H9 (cell line): ENCODE data around the gene CSF1R. TPM values are rescaled to one million over a fixed set of nuclear protein-coding genes. Genes with fewer than 3 reads are reported as not detected.

Source experiments
- DNase-seq: peaks from one replicate; pipeline ENCODE4 v3.0.0-alpha.2; 2017
- H2AFZ ChIP-seq: one replicate; pipeline ENCODE4 v1.6.1; 2013; ENCODE audit warnings: mild to moderate bottlenecking, low read length, control low read depth, moderate library complexity
- H2AK5ac ChIP-seq: 2 replicates; pipeline ENCODE4 v1.6.1; 2013; ENCODE audit warnings: low read length, control low read depth, mixed read lengths; ENCODE audit not compliant: insufficient read length
- H2BK120ac ChIP-seq: one replicate; pipeline ENCODE4 v1.6.1; 2013; ENCODE audit warnings: low read depth, mild to moderate bottlenecking, low read length, control low read depth, inconsistent platforms; ENCODE audit not compliant: poor library complexity, severe bottlenecking
- H2BK12ac ChIP-seq: 2 replicates; pipeline ENCODE4 v1.6.1; 2013; ENCODE audit warnings: low read length, control low read depth, mixed read lengths, low read depth; ENCODE audit not compliant: insufficient read length
- H2BK15ac ChIP-seq: 2 replicates; pipeline ENCODE4 v1.6.1; 2013; ENCODE audit warnings: low read depth, low read length, control low read depth
- H2BK20ac ChIP-seq: one replicate; pipeline ENCODE4 v1.6.1; 2013; ENCODE audit warnings: low read depth, mild to moderate bottlenecking, low read length, control low read depth, inconsistent platforms; ENCODE audit not compliant: poor library complexity, severe bottlenecking
- H2BK5ac ChIP-seq: 2 replicates; pipeline ENCODE4 v1.6.1; 2013; ENCODE audit warnings: low read length, control low read depth, mixed read lengths; ENCODE audit not compliant: insufficient read length
- H3K14ac ChIP-seq: 2 replicates; pipeline ENCODE4 v1.6.1; 2013; ENCODE audit warnings: low read length, control low read depth; ENCODE audit not compliant: insufficient read depth
- H3K18ac ChIP-seq: 2 replicates; pipeline ENCODE4 v1.6.1; 2013; ENCODE audit warnings: low read depth, mild to moderate bottlenecking, mixed read lengths, low read length, control low read depth; ENCODE audit not compliant: insufficient read length
- H3K23ac ChIP-seq: 2 replicates; pipeline ENCODE4 v1.6.1; 2013; ENCODE audit warnings: low read length, control low read depth, mixed read lengths, low read depth; ENCODE audit not compliant: insufficient read length
- H3K23me2 ChIP-seq: 2 replicates; pipeline ENCODE4 v1.6.1; 2013; ENCODE audit warnings: low read depth, mild to moderate bottlenecking, mixed read lengths, low read length, control low read depth; ENCODE audit not compliant: insufficient read length, poor library complexity, severe bottlenecking
- H3K27ac ChIP-seq: 2 replicates; pipeline ENCODE4 v1.5.1; 2013; ENCODE audit warnings: low read length, control low read depth, mixed read lengths, low read depth; ENCODE audit not compliant: insufficient read length
- H3K27me3 ChIP-seq: 2 replicates; pipeline ENCODE4 v1.6.1; 2013; ENCODE audit warnings: low read length, control low read depth, inconsistent platforms; ENCODE audit not compliant: insufficient read depth
- H3K4ac ChIP-seq: 2 replicates; pipeline ENCODE4 v1.6.1; 2013; ENCODE audit warnings: low read depth, mild to moderate bottlenecking, control low read depth, inconsistent platforms, low read length, moderate library complexity
- H3K4me1 ChIP-seq: 2 replicates; pipeline ENCODE4 v1.6.1; 2013; ENCODE audit warnings: low read length, control low read depth, inconsistent platforms; ENCODE audit not compliant: insufficient read depth
- H3K4me2 ChIP-seq: 2 replicates; pipeline ENCODE4 v1.6.1; 2013; ENCODE audit warnings: low read length, control low read depth, mixed read lengths; ENCODE audit not compliant: insufficient read length, insufficient read depth
- H3K56ac ChIP-seq: 2 replicates; pipeline ENCODE4 v1.6.1; 2013; ENCODE audit warnings: low read depth, mild to moderate bottlenecking, mixed read lengths, low read length, control low read depth; ENCODE audit not compliant: insufficient read length
- H3K79me1 ChIP-seq: 2 replicates; pipeline ENCODE4 v1.6.1; 2013; ENCODE audit warnings: low read depth, mild to moderate bottlenecking, moderate library complexity, low read length, control low read depth, inconsistent platforms; ENCODE audit not compliant: insufficient read depth, poor library complexity, severe bottlenecking
- H3K79me2 ChIP-seq: 2 replicates; pipeline ENCODE4 v1.6.1; 2013; ENCODE audit warnings: low read length, control low read depth, inconsistent platforms; ENCODE audit not compliant: insufficient read depth
- H3K9ac ChIP-seq: 2 replicates; pipeline ENCODE4 v1.6.1; 2013; ENCODE audit warnings: low read length, control low read depth, mixed read lengths; ENCODE audit not compliant: insufficient read length; ENCODE audit errors: extremely low read depth
- H3K9me3 ChIP-seq: one replicate; pipeline ENCODE4 v1.6.1; 2013; ENCODE audit warnings: low read depth, low read length, inconsistent platforms; ENCODE audit not compliant: control insufficient read depth
- H3T11ph ChIP-seq: one replicate; pipeline ENCODE4 v1.6.1; 2013; ENCODE audit warnings: mild to moderate bottlenecking, low read length, control low read depth, inconsistent platforms
- H4K20me1 ChIP-seq: one replicate; pipeline ENCODE4 v1.6.1; 2013; ENCODE audit not compliant: control insufficient read depth, insufficient read length, insufficient read depth
- H4K5ac ChIP-seq: 2 replicates; pipeline ENCODE4 v1.6.1; 2013; ENCODE audit warnings: low read depth, mild to moderate bottlenecking, mixed read lengths, low read length, control low read depth; ENCODE audit not compliant: insufficient read length
- H4K8ac ChIP-seq: replicated peaks from 2 replicates; pipeline ENCODE4 v1.6.1; 2013; ENCODE audit warnings: low read length, control low read depth, mixed read lengths, low read depth; ENCODE audit not compliant: insufficient read length
- H4K91ac ChIP-seq: 2 replicates; pipeline ENCODE4 v1.6.1; 2013; ENCODE audit warnings: low read depth, mild to moderate bottlenecking, moderate library complexity, mixed read lengths, low read length, control low read depth; ENCODE audit not compliant: insufficient read length
- H3K27ac Mint-ChIP-seq, 3 experiments: 2 replicates in 2 of 3; 3 replicates in 1 of 3; pipeline ENCODE4 v1.8.0; 2020 to 2021; ENCODE audit warnings: mixed read lengths in 3 of 3, mild to moderate bottlenecking in 1 of 3, moderate library complexity in 1 of 3
- H3K27me3 Mint-ChIP-seq: 2 replicates; pipeline ENCODE4 v1.8.0; 2021; ENCODE audit warnings: low read depth, mild to moderate bottlenecking, moderate library complexity, mixed read lengths
- H3K36me3 Mint-ChIP-seq, 3 experiments: 2 replicates in 2 of 3; 3 replicates in 1 of 3; pipeline ENCODE4 v1.8.0; 2020 to 2021; ENCODE audit warnings: low read depth in 3 of 3, mixed read lengths in 3 of 3; ENCODE audit not compliant: insufficient read depth in 1 of 3
- H3K4me1 Mint-ChIP-seq, 2 experiments: 2 replicates each; pipeline ENCODE4 v1.8.0; 2020; ENCODE audit warnings: mixed read lengths in 2 of 2
- H3K4me3 Mint-ChIP-seq, 2 experiments: 2 replicates in 1 of 2; 3 replicates in 1 of 2; pipeline ENCODE4 v1.8.0; 2020 to 2021; ENCODE audit warnings: mild to moderate bottlenecking in 2 of 2, mixed read lengths in 2 of 2, moderate library complexity in 1 of 2
- H3K9me3 Mint-ChIP-seq, 2 experiments: 2 replicates in 1 of 2; 3 replicates in 1 of 2; pipeline ENCODE4 v1.8.0; 2020; ENCODE audit warnings: mild to moderate bottlenecking in 2 of 2, mixed read lengths in 2 of 2, moderate library complexity in 1 of 2
- CTCF ChIP-seq: fragments of 200-600 bp; sonication (generic); conservative IDR thresholded peaks from 3 replicates; pipeline ENCODE4 v1.8.0; 2021; ENCODE audit warnings: antibody characterized with exemption, mild to moderate bottlenecking
- WGBS: extraction: QIAGEN DNeasy Blood & Tissue Kit; methylation state at CpG from one replicate; pipeline ENCODE4 v1.1.7; 2013; ENCODE audit warnings: missing lambda C conversion rate, low lambda C conversion rate, mixed read lengths; ENCODE audit not compliant: insufficient read length; ENCODE audit errors: extremely low coverage; 5-methylcytosine and 5-hydroxymethylcytosine counted together
- total RNA-seq: library from RNA; stranded (reverse); gene quantifications from 2 replicates; pipeline ENCODE4 v1.2.1, GENCODE V29; 2021

Gene CSF1R
- total RNA-seq, 1 experiment from 2014 or later = 0.13 TPM

- no peak overlapping the region for H2BK20ac ChIP-seq
- peaks cover 2% of the 10 kb centered on the region for H4K20me1 ChIP-seq
- no peak overlapping the region for H3K56ac ChIP-seq
- Mint-ChIP-seq H3K4me1 (peaks cover 44 to 54% of the 10 kb centered on the region in 2 experiments), H3K36me3 (no peaks in the 10 kb centered on the region), H3K27me3 (peaks cover 66% of the 10 kb centered on the region), H3K27ac (no peak overlapping the region), H3K9me3 (no peaks in the 10 kb centered on the region), H3K4me3 (no peak overlapping the region)
- no peak for TF ChIP-seq CTCF
- H3K27ac ChIP-seq = no peak overlapping the region
- H3K4me2 ChIP-seq = no peak overlapping the region
- no peak overlapping the region for H3K23ac ChIP-seq
- H2BK15ac ChIP-seq = no peak overlapping the region
- no peak overlapping the region for H4K5ac ChIP-seq
- H2BK12ac ChIP-seq = no peak overlapping the region
- no peak overlapping the region for H3K4ac ChIP-seq
- no peaks in the 10 kb centered on the region for H3K79me2 ChIP-seq
- H3K9me3 ChIP-seq = no peaks in the 10 kb centered on the region
- no peak for DNase-seq
- H3K4me1 ChIP-seq = peaks cover 17% of the 10 kb centered on the region; the same call in 1 of the 2 replicates
- no peak overlapping the region for H2BK120ac ChIP-seq
- H3K18ac ChIP-seq = no peak overlapping the region
- no peak overlapping the region for H3K14ac ChIP-seq
- H4K8ac ChIP-seq = no peak overlapping the region
- no peaks in the 10 kb centered on the region for H3K79me1 ChIP-seq
- no CpG with 5 or more reads among the region's 21 CpGs for WGBS
- H3K27me3 ChIP-seq = no peaks in the 10 kb centered on the region
- no peaks in the 10 kb centered on the region for H3K23me2 ChIP-seq
- H3K9ac ChIP-seq = no peak overlapping the region
- H2BK5ac ChIP-seq = no peak overlapping the region
- no peak overlapping the region for H2AFZ ChIP-seq
- H3T11ph ChIP-seq = no peak overlapping the region
- no peak overlapping the region for H4K91ac ChIP-seq
- H2AK5ac ChIP-seq = no peak overlapping the region
Measured at GRCh38 chr5:150135557-150136304, 49.4 kb upstream of the CSF1R start.
